ENCODE data around the gene SNAI3.

SNAI3 gene

GRCh38 chr16:88710556-88710955 is 24.2 kb upstream of the SNAI3 start:
- TF ChIP-seq CTCF (IDR thresholded peaks at IDR 0.05) = no peak
- Histone ChIP-seq H3K4me3 (no peak overlapping the region), H3K27ac (no peak overlapping the region)
- no peak for DNase-seq (ENCODE audit: low spot score)

GRCh38 chr16:88706965-88707826 is 20.9 kb upstream of the SNAI3 start:
- Histone ChIP-seq H3K27ac (peak overlapping the region in 1 of 2 donors; percentile 91), H3K4me3 (peak overlapping the region; percentile 94)
- no peak for TF ChIP-seq CTCF (IDR thresholded peaks at IDR 0.05)
- no peak for DNase-seq (ENCODE audit: low spot score)

DNA sequence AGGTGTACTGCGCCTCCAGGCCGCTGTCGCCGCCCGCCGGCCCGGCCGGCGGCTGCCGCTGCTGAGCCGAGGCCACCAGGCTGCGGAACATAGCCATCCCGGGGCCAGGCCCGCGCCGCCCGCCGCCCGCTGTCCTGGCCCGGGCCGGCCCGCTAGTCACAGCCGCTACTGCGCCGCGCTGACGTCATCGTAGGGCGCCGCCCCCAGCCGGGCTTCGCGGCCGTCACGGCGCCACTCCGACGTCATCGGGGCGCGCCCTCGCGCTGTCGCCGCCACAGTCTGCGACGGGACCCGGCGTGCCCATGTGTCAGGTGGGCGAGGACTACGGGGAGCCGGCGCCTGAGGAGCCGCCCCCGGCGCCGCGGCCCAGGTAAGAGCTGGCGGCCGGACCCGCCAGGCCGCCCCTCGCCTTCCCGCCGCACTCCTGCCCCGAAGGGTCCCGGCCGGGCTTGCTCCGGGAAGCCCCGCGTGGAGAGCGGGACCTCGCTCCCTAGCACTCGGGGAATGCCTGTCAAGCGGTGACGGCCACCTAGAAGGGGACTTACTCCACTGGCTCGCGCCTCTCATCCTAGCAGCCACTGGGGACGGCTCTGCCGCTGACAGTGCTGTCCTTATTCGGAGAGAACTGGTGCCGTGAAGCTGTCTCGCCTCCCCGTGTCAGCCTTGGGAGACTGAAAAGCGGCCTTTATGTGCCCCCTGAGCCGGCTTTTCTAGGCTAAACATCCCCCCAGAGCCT is 20.1 kb upstream of the SNAI3 start, which contains the start of the genes CTU2 and RNF166:
TSS of gene CTU2 (plus strand) at position 275 of the 736 bp plus-strand sequence. CDS start at position 303, 28 bp downstream.
TSS of gene RNF166 (minus strand) at position 180 of the 736 bp plus-strand sequence. CDS start at position 97, 83 bp downstream.
- no peak for TF ChIP-seq CTCF (IDR thresholded peaks at IDR 0.05)
- peak; percentile 89 for DNase-seq (ENCODE audit: low spot score)
- H3K4me3 ChIP-seq = peak within 1 kb of the TSS; percentile 94
- H3K27ac ChIP-seq = peak within 1 kb of the TSS; percentile 66 to 91

GRCh38 chr16:88705801-88706228 is 19.5 kb upstream of the SNAI3 start:
- Histone ChIP-seq H3K27ac (peak overlapping the region; percentile 66 to 91), H3K4me3 (peak overlapping the region; percentile 94)
- DNase-seq (ENCODE audit: low spot score) = no peak
- TF ChIP-seq CTCF (IDR thresholded peaks at IDR 0.05) = no peak

GRCh38 chr16:88705076-88705684 is 18.9 kb upstream of the SNAI3 start:
- TF ChIP-seq CTCF (IDR thresholded peaks at IDR 0.05) = no peak
- H3K4me3 ChIP-seq = peak overlapping the region; percentile 94
- peak overlapping the region; percentile 66 to 91 for H3K27ac ChIP-seq
- no peak for DNase-seq (ENCODE audit: low spot score)

DNA sequence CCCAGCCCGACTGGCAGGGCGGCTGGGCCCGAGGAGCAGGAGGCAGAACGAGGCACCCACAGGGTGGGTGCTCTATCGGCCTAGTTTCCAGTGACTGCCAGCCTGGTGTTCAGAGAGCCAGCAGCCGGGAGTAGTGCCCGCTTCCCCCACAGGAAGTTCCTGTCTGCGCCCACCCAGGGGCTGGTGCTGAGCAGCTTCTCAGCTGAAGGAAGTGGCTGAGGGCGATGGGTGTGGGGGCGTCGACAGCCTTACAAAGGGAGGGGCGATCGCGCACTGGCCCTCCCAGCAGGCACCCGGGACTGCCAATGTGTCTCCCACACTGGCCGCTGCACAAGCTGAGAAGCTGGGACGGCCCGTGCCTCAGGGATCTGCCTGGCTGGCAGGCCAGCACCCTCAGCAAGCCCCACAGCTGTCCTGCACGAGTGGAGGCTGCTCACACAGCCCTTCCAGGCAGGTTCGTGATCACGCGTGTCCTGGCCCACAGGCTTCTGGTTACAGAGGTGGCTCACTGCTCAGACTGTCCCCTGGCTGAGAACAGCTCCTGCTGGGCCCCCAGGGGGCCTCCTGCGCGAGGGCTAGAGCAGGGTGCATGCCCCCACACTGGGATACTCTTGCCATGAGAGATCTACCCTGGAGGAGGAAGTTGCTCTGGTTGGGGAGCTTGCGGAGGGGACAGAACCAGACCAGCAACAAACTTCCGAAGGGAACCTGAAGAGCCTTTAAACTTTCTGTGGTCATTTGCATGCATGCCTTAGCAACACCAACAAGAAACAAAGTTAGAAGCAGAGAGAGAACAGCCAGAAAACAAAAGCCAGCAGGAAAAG is 17.4 kb upstream of the SNAI3 start:
- Histone ChIP-seq H3K27ac (peak overlapping the region in 1 of 2 donors; percentile 81), H3K4me3 (peak overlapping the region; percentile 36)
- no peak for TF ChIP-seq CTCF (IDR thresholded peaks at IDR 0.05)
- no peak for DNase-seq (ENCODE audit: low spot score)

All from coronary artery (tissue), 2 donors.